DND-41 (cell line): ENCODE data around the gene ZYG11A.

ENCODE experiments used
- ATAC-seq: fragments of 200-7000 bp; cut with Tn5 transposase; 3 replicates; pipeline ENCODE4 v1.9.1; 2021; ENCODE audit warnings: low read depth; ENCODE audit not compliant: insufficient read depth
- DNase-seq: peaks from one replicate; pipeline ENCODE4 v3.0.0-alpha.2; 2020
- H2AFZ ChIP-seq: 2 replicates; pipeline ENCODE4 v1.6.0; 2012; ENCODE audit warnings: low read depth, low read length
- H3K27ac ChIP-seq: 2 replicates; pipeline ENCODE4 v1.5.1; 2012; ENCODE audit warnings: low read length, inconsistent platforms
- H3K27me3 ChIP-seq: fragments of 200-600 bp; sonication (generic); 2 replicates; pipeline ENCODE4 v1.6.0; 2012; ENCODE audit warnings: low read length, mild to moderate bottlenecking, inconsistent platforms; ENCODE audit not compliant: insufficient read depth, poor library complexity
- H3K36me3 ChIP-seq: 2 replicates; pipeline ENCODE4 v1.5.1; 2012; ENCODE audit warnings: low read length, inconsistent platforms; ENCODE audit not compliant: insufficient read depth
- H3K4me1 ChIP-seq: 2 replicates; pipeline ENCODE4 v1.5.1; 2012; ENCODE audit warnings: mild to moderate bottlenecking, low read length; ENCODE audit not compliant: insufficient read depth
- H3K4me2 ChIP-seq: 2 replicates; pipeline ENCODE4 v1.6.0; 2012; ENCODE audit warnings: mild to moderate bottlenecking, moderate library complexity, low read length, inconsistent platforms; ENCODE audit not compliant: insufficient read depth
- H3K4me3 ChIP-seq, 2 experiments: fragments of 200-600 bp in 1 of 2; shearing (Covaris generic) in 1 of 2; 2 replicates each; pipeline ENCODE4 v1.5.1; 2012 to 2016; ENCODE audit warnings: inconsistent platforms in 2 of 2, low read length in 2 of 2, mild to moderate bottlenecking in 2 of 2, low read depth in 1 of 2, moderate library complexity in 1 of 2
- H3K79me2 ChIP-seq: 2 replicates; pipeline ENCODE4 v1.6.0; 2012; ENCODE audit warnings: low read length, inconsistent platforms; ENCODE audit not compliant: insufficient read depth
- H3K9ac ChIP-seq: 2 replicates; pipeline ENCODE4 v1.6.0; 2012; ENCODE audit warnings: low read depth, mild to moderate bottlenecking, inconsistent platforms, low read length, moderate library complexity
- H3K9me3 ChIP-seq: 2 replicates; pipeline ENCODE4 v1.5.1; 2012; ENCODE audit warnings: low read length, moderate library complexity, mild to moderate bottlenecking, inconsistent platforms; ENCODE audit not compliant: insufficient read depth, severe bottlenecking
- H4K20me1 ChIP-seq: 2 replicates; pipeline ENCODE4 v1.6.0; 2012; ENCODE audit warnings: low read length; ENCODE audit not compliant: insufficient read depth
- EZH2 ChIP-seq: IDR thresholded peaks from 3 replicates; pipeline ENCODE4 v1.6.1; 2012; ENCODE audit warnings: borderline replicate concordance, low read depth, mild to moderate bottlenecking, moderate library complexity, low read length, inconsistent platforms; ENCODE audit not compliant: severe bottlenecking
- TF ChIP-seq, protein P1 (sequence below): IDR thresholded peaks from 2 replicates; pipeline ENCODE4 v1.5.1; 2012; ENCODE audit warnings: borderline replicate concordance, low read length, moderate library complexity, mild to moderate bottlenecking; ENCODE audit not compliant: poor library complexity, severe bottlenecking; ENCODE audit errors: extremely low read depth

Gene ZYG11A

DNA sequence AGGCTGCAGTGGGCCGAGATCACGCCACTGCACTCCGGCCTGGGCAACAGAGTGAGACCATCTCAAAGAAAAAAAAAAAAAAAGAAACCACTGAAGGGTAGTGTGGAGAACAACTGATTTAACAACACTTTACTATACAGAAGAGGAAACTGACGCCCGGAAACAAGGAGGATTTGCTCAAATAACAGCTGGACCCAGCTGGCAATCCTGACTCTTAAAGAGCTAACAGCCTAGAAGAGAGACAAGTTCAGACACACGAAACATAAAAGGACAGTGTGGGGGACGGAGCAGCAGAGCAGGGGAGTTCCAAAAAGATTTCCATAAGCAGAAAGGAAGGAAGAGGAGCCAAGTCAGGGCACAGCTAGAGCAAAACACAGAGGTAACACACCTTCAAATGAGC, 74.6 kb downstream of the ZYG11A start:
- Histone ChIP-seq H3K27me3 (no peaks in the 10 kb centered on the region), H3K4me2 (no peak overlapping the region), H3K36me3 (no peaks in the 10 kb centered on the region), H2AFZ (no peak overlapping the region), H3K4me3 (no peak overlapping the region), H3K79me2 (no peaks in the 10 kb centered on the region), H3K9ac (no peak overlapping the region), H3K27ac (no peak overlapping the region), H4K20me1 (no peaks in the 10 kb centered on the region), H3K9me3 (no peaks in the 10 kb centered on the region), H3K4me1 (peaks cover 9% of the 10 kb centered on the region; the same call in 1 of the 2 replicates)
- TF ChIP-seq EZH2: no peak
- TF ChIP-seq, protein P1, sequence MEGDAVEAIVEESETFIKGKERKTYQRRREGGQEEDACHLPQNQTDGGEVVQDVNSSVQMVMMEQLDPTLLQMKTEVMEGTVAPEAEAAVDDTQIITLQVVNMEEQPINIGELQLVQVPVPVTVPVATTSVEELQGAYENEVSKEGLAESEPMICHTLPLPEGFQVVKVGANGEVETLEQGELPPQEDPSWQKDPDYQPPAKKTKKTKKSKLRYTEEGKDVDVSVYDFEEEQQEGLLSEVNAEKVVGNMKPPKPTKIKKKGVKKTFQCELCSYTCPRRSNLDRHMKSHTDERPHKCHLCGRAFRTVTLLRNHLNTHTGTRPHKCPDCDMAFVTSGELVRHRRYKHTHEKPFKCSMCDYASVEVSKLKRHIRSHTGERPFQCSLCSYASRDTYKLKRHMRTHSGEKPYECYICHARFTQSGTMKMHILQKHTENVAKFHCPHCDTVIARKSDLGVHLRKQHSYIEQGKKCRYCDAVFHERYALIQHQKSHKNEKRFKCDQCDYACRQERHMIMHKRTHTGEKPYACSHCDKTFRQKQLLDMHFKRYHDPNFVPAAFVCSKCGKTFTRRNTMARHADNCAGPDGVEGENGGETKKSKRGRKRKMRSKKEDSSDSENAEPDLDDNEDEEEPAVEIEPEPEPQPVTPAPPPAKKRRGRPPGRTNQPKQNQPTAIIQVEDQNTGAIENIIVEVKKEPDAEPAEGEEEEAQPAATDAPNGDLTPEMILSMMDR: no peak
- DNase-seq (no peak), ATAC-seq (no peak)

DNA sequence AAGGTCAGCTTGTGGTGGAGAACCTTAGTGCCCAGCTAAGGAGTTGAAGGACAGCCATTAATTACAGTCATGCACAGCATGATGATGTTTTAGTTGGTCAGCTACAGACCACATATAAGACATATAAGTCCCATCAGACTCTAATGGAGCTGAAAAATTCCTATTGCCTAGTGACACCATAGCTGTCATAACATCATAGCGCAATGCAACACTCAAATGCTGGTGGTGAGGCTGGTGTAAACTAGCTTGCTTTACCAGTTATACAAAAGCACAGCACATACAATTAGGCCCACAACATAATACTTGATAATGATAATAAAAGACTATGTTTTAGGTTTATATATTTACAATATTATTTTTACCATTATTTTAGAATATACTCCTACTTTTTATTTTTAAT, 75.0 kb downstream of the ZYG11A start:
- Histone ChIP-seq H3K4me2 (no peak overlapping the region), H2AFZ (no peak overlapping the region), H3K36me3 (no peaks in the 10 kb centered on the region), H3K27ac (no peak overlapping the region), H4K20me1 (no peaks in the 10 kb centered on the region), H3K9me3 (no peaks in the 10 kb centered on the region), H3K27me3 (no peaks in the 10 kb centered on the region), H3K79me2 (no peaks in the 10 kb centered on the region), H3K4me3 (no peak overlapping the region), H3K4me1 (peaks cover 9% of the 10 kb centered on the region; the same call in 1 of the 2 replicates), H3K9ac (no peak overlapping the region)
- ATAC-seq (no peak), DNase-seq (no peak)
- TF ChIP-seq, protein P1: no peak
- TF ChIP-seq EZH2: no peak

DNA sequence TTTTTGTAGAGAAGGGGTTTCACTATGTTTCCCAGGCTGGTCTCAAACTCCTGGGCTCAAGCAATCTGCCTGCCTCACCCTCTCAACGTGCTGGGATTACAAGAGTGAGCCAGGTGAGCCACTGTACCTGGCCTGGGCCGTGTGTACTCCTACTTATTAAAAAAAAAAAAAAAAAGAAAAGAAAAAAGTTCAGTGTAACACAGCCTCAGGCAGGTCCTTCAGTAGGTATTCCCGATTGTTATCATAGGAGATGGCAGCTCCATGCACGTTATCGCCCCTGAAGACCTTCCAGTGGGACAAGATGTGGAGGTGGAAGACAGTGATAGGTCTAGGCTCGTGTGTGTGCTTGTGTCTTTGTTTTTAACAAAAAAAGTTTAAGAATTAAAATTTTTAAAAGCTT, 75.6 kb downstream of the ZYG11A start:
- Histone ChIP-seq H3K4me3 (no peak overlapping the region), H3K4me2 (no peak overlapping the region), H2AFZ (no peak overlapping the region), H3K27me3 (no peaks in the 10 kb centered on the region), H3K4me1 (peaks cover 9% of the 10 kb centered on the region; the same call in 1 of the 2 replicates), H3K36me3 (no peaks in the 10 kb centered on the region), H3K9ac (no peak overlapping the region), H4K20me1 (no peaks in the 10 kb centered on the region), H3K27ac (no peak overlapping the region), H3K9me3 (no peaks in the 10 kb centered on the region), H3K79me2 (no peaks in the 10 kb centered on the region)
- DNase-seq: no peak
- ATAC-seq: no peak
- TF ChIP-seq, protein P1: no peak
- TF ChIP-seq EZH2: no peak

DNA sequence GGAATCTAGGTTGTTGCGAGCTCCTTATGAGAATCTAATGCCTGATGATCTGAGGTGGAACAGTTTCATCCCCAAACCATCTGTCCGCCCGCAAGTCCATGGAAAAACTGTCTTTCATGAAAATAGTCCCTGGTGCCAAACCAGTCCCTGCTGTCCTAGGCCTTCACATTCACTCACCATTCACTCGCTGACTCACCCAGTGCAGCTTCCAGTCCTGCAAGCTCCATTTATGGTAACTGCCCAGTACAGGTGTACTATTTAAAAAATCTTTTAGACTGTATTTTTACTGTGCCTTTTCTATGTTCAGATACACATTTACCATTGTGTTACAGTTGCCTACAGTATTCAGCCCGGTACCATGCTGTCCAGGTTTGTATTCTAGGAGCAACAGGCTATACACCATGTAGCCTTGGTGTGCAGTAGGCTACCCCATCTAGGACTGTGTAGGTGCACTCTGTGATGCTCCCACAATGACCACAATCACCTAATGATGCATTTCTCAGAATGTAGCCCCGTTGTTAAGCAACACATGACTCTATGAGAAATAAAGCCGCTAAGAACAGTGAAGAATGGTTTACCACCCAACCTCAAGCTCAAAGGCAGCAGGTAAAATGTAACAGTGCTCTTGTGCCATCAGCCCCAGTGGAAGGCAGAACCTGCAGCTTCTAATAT, 76.6 kb downstream of the ZYG11A start:
- Histone ChIP-seq H2AFZ (no peak overlapping the region), H3K4me3 (no peak overlapping the region), H4K20me1 (no peaks in the 10 kb centered on the region), H3K36me3 (no peaks in the 10 kb centered on the region), H3K4me1 (peaks cover 9% of the 10 kb centered on the region; the same call in 1 of the 2 replicates), H3K27ac (no peak overlapping the region), H3K9me3 (no peaks in the 10 kb centered on the region), H3K9ac (no peak overlapping the region), H3K79me2 (no peaks in the 10 kb centered on the region), H3K27me3 (no peaks in the 10 kb centered on the region), H3K4me2 (no peak overlapping the region)
- DNase-seq: no peak
- no peak for ATAC-seq
- no peak for TF ChIP-seq EZH2
- TF ChIP-seq, protein P1: no peak
